Neural cell (in vitro differentiated cells): ENCODE data around the gene IRF2BP2. TPM values are rescaled to one million over a fixed set of nuclear protein-coding genes. Genes with fewer than 3 reads are reported as not detected.

Experiments used
- H2AFZ ChIP-seq: fragments of 200-600, 300-800 bp; sonication (generic), shearing (Covaris generic); 2 replicates; pipeline ENCODE4 v1.6.0; 2014; ENCODE audit warnings: low read depth, mild to moderate bottlenecking, antibody characterized with exemption, low read length, moderate library complexity
- H3F3A ChIP-seq: fragments of 200-600 bp; shearing (Covaris generic); 2 replicates; pipeline ENCODE4 v1.6.1; 2016; ENCODE audit warnings: mild to moderate bottlenecking, moderate library complexity, mixed read lengths, antibody characterized with exemption, low read length; ENCODE audit not compliant: insufficient read depth, poor library complexity, severe bottlenecking
- H3K27ac ChIP-seq: fragments of 200-600, 300-800 bp; sonication (generic), shearing (Covaris generic); 2 replicates; pipeline ENCODE4 v1.5.1; 2014; ENCODE audit warnings: mild to moderate bottlenecking, low read length, moderate library complexity
- H3K27me3 ChIP-seq: fragments of 300-800, 200-600 bp; sonication (generic), shearing (Covaris generic); 2 replicates; pipeline ENCODE4 v1.6.0; 2014; ENCODE audit warnings: mild to moderate bottlenecking, low read depth, low read length, moderate library complexity; ENCODE audit not compliant: insufficient read depth
- H3K36me3 ChIP-seq: fragments of 300-800, 200-600 bp; sonication (generic), shearing (Covaris generic); 2 replicates; pipeline ENCODE4 v1.5.1; 2014; ENCODE audit warnings: mild to moderate bottlenecking, antibody characterized with exemption, low read length, moderate library complexity; ENCODE audit not compliant: insufficient read depth
- H3K4me2 ChIP-seq: fragments of 300-800, 200-600 bp; sonication (generic), shearing (Covaris generic); 2 replicates; pipeline ENCODE4 v1.6.0; 2014; ENCODE audit warnings: mild to moderate bottlenecking, low read length
- H3K4me3 ChIP-seq: fragments of 300-800, 200-600 bp; sonication (generic), shearing (Covaris generic); 2 replicates; pipeline ENCODE4 v1.5.1; 2014; ENCODE audit warnings: mild to moderate bottlenecking, low read length, moderate library complexity
- H3K79me2 ChIP-seq: fragments of 200-600 bp; shearing (Covaris generic); replicated peaks from 2 replicates; pipeline ENCODE4 v1.6.0; 2014; ENCODE audit warnings: mild to moderate bottlenecking, low read length, moderate library complexity; ENCODE audit not compliant: insufficient read depth
- H3K9ac ChIP-seq: fragments of 300-800, 200-600 bp; sonication (generic), shearing (Covaris generic); 2 replicates; pipeline ENCODE4 v1.6.1; 2016; ENCODE audit warnings: mild to moderate bottlenecking, low read length, mixed read lengths
- H3K9me2 ChIP-seq: fragments of 200-600 bp; shearing (Covaris generic); 2 replicates; pipeline ENCODE4 v1.6.1; 2016; ENCODE audit warnings: mild to moderate bottlenecking, low read length, mixed read lengths; ENCODE audit not compliant: insufficient read depth
- H3K9me3 ChIP-seq: fragments of 200-600, 300-800 bp; sonication (generic), shearing (Covaris generic); 2 replicates; pipeline ENCODE4 v1.6.1; 2016; ENCODE audit warnings: mild to moderate bottlenecking, mixed run types, low read length, moderate library complexity, mixed read lengths
- H4K20me1 ChIP-seq: fragments of 200-600 bp; shearing (Covaris generic); 2 replicates; pipeline ENCODE4 v1.6.1; 2016; ENCODE audit warnings: mild to moderate bottlenecking, mixed run types; ENCODE audit not compliant: insufficient read depth
- CTCF ChIP-seq: fragments of 450-650 bp; IDR thresholded peaks from 2 replicates; pipeline ENCODE4 v1.5.1; 2014; ENCODE audit warnings: antibody characterized with exemption, mild to moderate bottlenecking, moderate library complexity; ENCODE audit not compliant: poor library complexity, severe bottlenecking
- EP300 ChIP-seq: fragments of 450-650 bp; conservative IDR thresholded peaks from 2 replicates; pipeline ENCODE4 v1.6.1; 2014; ENCODE audit warnings: antibody characterized with exemption, mild to moderate bottlenecking, moderate library complexity; ENCODE audit not compliant: poor library complexity, severe bottlenecking
- EZH2 ChIP-seq: fragments of 200-600, 300-800 bp; shearing (Covaris generic), sonication (generic); IDR thresholded peaks from 2 replicates; pipeline ENCODE4 v1.6.1; 2014; ENCODE audit warnings: antibody characterized with exemption, low read length, borderline replicate concordance, mild to moderate bottlenecking; ENCODE audit not compliant: insufficient read depth, poor library complexity, severe bottlenecking
- MXI1 ChIP-seq: fragments of 450-650 bp; conservative IDR thresholded peaks from 2 replicates; pipeline ENCODE4 v1.6.1; 2014; ENCODE audit warnings: antibody characterized with exemption, mild to moderate bottlenecking; ENCODE audit not compliant: poor library complexity, severe bottlenecking
- POLR2AphosphoS5 ChIP-seq: IDR thresholded peaks from 2 replicates; pipeline ENCODE4 v1.6.1; 2012
- RAD21 ChIP-seq: fragments of 450-650 bp; conservative IDR thresholded peaks from 2 replicates; pipeline ENCODE4 v1.6.1; 2014; ENCODE audit warnings: antibody characterized with exemption, mild to moderate bottlenecking, moderate library complexity
- REST ChIP-seq: IDR thresholded peaks from 2 replicates; pipeline ENCODE4 v1.6.1; 2012; ENCODE audit warnings: borderline replicate concordance
- SMC3 ChIP-seq: fragments of 450-650 bp; conservative IDR thresholded peaks from 2 replicates; pipeline ENCODE4 v1.6.1; 2014; ENCODE audit warnings: antibody characterized with exemption, mild to moderate bottlenecking, moderate library complexity; ENCODE audit not compliant: poor library complexity
- TAF1 ChIP-seq: IDR thresholded peaks from 2 replicates; pipeline ENCODE4 v1.6.1; 2012; ENCODE audit warnings: low read depth
- polyA plus RNA-seq: library from polyadenylated mRNA; depleted of rRNA; stranded (reverse); fragments of >200 nt; gene quantifications from 2 replicates; pipeline ENCODE4 v1.2.3, GENCODE V29; 2014

The IRF2BP2 gene
- polyA plus RNA-seq, 1 donor from 2014 or later = 56.9 TPM

- no peak overlapping the region for H3K27ac ChIP-seq
Measured at GRCh38 chr1:234617131-234617985, 7.4 kb upstream of the IRF2BP2 start.

More at GRCh38 chr1:234617131-234617985, 7.4 kb upstream of the IRF2BP2 start:
- Histone ChIP-seq H3K27me3 (no peaks in the 10 kb centered on the region), H3K36me3 (no peaks in the 10 kb centered on the region), H3K79me2 (no peaks in the 10 kb centered on the region), H3K9me2 (no peaks in the 10 kb centered on the region), H3K4me3 (no peak overlapping the region), H3K9ac (no peak overlapping the region), H3K9me3 (no peaks in the 10 kb centered on the region), H4K20me1 (no peaks in the 10 kb centered on the region), H3F3A (no peaks in the 10 kb centered on the region), H3K4me2 (no peak overlapping the region), H2AFZ (no peak overlapping the region)
- TF ChIP-seq SMC3 (peak; percentile 52), MXI1 (no peak), REST (no peak), TAF1 (no peak), CTCF (peak; percentile 55), RAD21 (peak; percentile 54), POLR2AphosphoS5 (no peak), EZH2 (no peak), EP300 (no peak)
